Neuronal stem cell (in vitro differentiated cells): Measurements from ENCODE around the gene TAF1L.

Source experiments
- DNase-seq: peaks from one replicate; pipeline ENCODE4 v3.0.0-alpha.2; 2013; ENCODE audit warnings: low spot score
- H2AFZ ChIP-seq: one replicate; pipeline ENCODE4 v1.6.1; 2013; ENCODE audit warnings: mild to moderate bottlenecking, low read length, inconsistent platforms
- H2AK5ac ChIP-seq: 2 replicates; pipeline ENCODE4 v1.6.1; 2013; ENCODE audit warnings: low read depth, mild to moderate bottlenecking, inconsistent platforms, low read length, moderate library complexity, mixed read lengths
- H2BK120ac ChIP-seq: 2 replicates; pipeline ENCODE4 v1.6.1; 2013; ENCODE audit warnings: low read depth, mild to moderate bottlenecking, inconsistent platforms, low read length, moderate library complexity, mixed read lengths
- H2BK12ac ChIP-seq: one replicate; pipeline ENCODE4 v1.6.1; 2013; ENCODE audit warnings: low read length, inconsistent platforms
- H2BK15ac ChIP-seq: 2 replicates; pipeline ENCODE4 v1.6.1; 2013; ENCODE audit warnings: mild to moderate bottlenecking, low read length, inconsistent platforms, mixed read lengths
- H2BK5ac ChIP-seq: one replicate; pipeline ENCODE4 v1.6.1; 2013; ENCODE audit warnings: inconsistent platforms, mild to moderate bottlenecking, low read length, moderate library complexity
- H3K14ac ChIP-seq: one replicate; pipeline ENCODE4 v1.6.1; 2013; ENCODE audit warnings: low read length, inconsistent platforms
- H3K18ac ChIP-seq: 2 replicates; pipeline ENCODE4 v1.6.1; 2013; ENCODE audit warnings: low read length, inconsistent platforms
- H3K23ac ChIP-seq: 2 replicates; pipeline ENCODE4 v1.6.1; 2013; ENCODE audit warnings: low read depth, mild to moderate bottlenecking, mixed read lengths, low read length, inconsistent platforms; ENCODE audit not compliant: poor library complexity
- H3K27ac ChIP-seq: replicated peaks from 3 replicates; pipeline ENCODE4 v1.5.1; 2013; ENCODE audit warnings: low read length, inconsistent platforms
- H3K27me3 ChIP-seq, 3 experiments: 2 replicates each; pipeline ENCODE4 v1.6.1; 2013; ENCODE audit warnings: low read length in 3 of 3, mild to moderate bottlenecking in 2 of 3, inconsistent platforms in 1 of 3, low read depth in 1 of 3, mixed read lengths in 1 of 3, moderate library complexity in 1 of 3; ENCODE audit not compliant: control insufficient read depth in 3 of 3, insufficient read depth in 3 of 3
- H3K36me3 ChIP-seq, 2 donors: replicated peaks in 1 of 2; 2 replicates each; pipeline ENCODE4 v1.6.1; 2013; ENCODE audit warnings: low read length in 2 of 2; ENCODE audit not compliant: control insufficient read depth in 2 of 2, insufficient read depth in 2 of 2
- H3K4ac ChIP-seq: 2 replicates; pipeline ENCODE4 v1.6.1; 2013; ENCODE audit warnings: inconsistent platforms, mild to moderate bottlenecking, low read length, moderate library complexity
- H3K4me1 ChIP-seq, 2 donors: 1 replicate in 1 of 2; 2 replicates in 1 of 2; pipeline ENCODE4 v1.6.1; 2013; ENCODE audit warnings: low read length in 2 of 2, low read depth in 1 of 2; ENCODE audit not compliant: control insufficient read depth in 2 of 2, insufficient read depth in 1 of 2
- H3K4me2 ChIP-seq: one replicate; pipeline ENCODE4 v1.6.1; 2013; ENCODE audit warnings: mild to moderate bottlenecking, low read length, inconsistent platforms; ENCODE audit not compliant: insufficient read depth, poor library complexity, severe bottlenecking
- H3K4me3 ChIP-seq, 2 donors: 2 replicates each; pipeline ENCODE4 v1.5.1; 2013; ENCODE audit warnings: low read length in 2 of 2, mild to moderate bottlenecking in 2 of 2, inconsistent platforms in 1 of 2, moderate library complexity in 1 of 2
- H3K79me1 ChIP-seq: one replicate; pipeline ENCODE4 v1.6.1; 2013; ENCODE audit warnings: low read depth, mild to moderate bottlenecking, inconsistent platforms, low read length, moderate library complexity
- H3K9ac ChIP-seq: one replicate; pipeline ENCODE4 v1.6.1; 2013; ENCODE audit warnings: mild to moderate bottlenecking, low read depth, low read length, inconsistent platforms; ENCODE audit not compliant: poor library complexity
- H3K9me3 ChIP-seq, 2 donors: replicated peaks in 1 of 2; 2 replicates each; pipeline versions ENCODE3 to v1.6.1; 2013; ENCODE audit warnings: low read length in 2 of 2, mild to moderate bottlenecking in 2 of 2, inconsistent platforms in 1 of 2, low read depth in 1 of 2, mixed read lengths in 1 of 2, moderate library complexity in 1 of 2; ENCODE audit not compliant: control insufficient read depth in 2 of 2, insufficient read depth in 1 of 2
- H4K8ac ChIP-seq: one replicate; pipeline ENCODE4 v1.6.1; 2013; ENCODE audit warnings: low read depth, mild to moderate bottlenecking, inconsistent platforms, low read length, moderate library complexity
- H4K91ac ChIP-seq: one replicate; pipeline ENCODE4 v1.6.1; 2013; ENCODE audit warnings: low read length, low read depth, mild to moderate bottlenecking, inconsistent platforms; ENCODE audit not compliant: poor library complexity
- WGBS, 2 donors: extraction: QIAGEN DNeasy Blood & Tissue Kit; methylation state at CpG; one replicate each; pipeline ENCODE4 v1.1.7; 2013; ENCODE audit warnings: missing lambda C conversion rate in 2 of 2, mixed read lengths in 1 of 2; ENCODE audit not compliant: insufficient read length in 2 of 2, insufficient replicate concordance in 1 of 2; ENCODE audit errors: extremely low coverage in 2 of 2; 5-methylcytosine and 5-hydroxymethylcytosine counted together

Gene TAF1L

DNA sequence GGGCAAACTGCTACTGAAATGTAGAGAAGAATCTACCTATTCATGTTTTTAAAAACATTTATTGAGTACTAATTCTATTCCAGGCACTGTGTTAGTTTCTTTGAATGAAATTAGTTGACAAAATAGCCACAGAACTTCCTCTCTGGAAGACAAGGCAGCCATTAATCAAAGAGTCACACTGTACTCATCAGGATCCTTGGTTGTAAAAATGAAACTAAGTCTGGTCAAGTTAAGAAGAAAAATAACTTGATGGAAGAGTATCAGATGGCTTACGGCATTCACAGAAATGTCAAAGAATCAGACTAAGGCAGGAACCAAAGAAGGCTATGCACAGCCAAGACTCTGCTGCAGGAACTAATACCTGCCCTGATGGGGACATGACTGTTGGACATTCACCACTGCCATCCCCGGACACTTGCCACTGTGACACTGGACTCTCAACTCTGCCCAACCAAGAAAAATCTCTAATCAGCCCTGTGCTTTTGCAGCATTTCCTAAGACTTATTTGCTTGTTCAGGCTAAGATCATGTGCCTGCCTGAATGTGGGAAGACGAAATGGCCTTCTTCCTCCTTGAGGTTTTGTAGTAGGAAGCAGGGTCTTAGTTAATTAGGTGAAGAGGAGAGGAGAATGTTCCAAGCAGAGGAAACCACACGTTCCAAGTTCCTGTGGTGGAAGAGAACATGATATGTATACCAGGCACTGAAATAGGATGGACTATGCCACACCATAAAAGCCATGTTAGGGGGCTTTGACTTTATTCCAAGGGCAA, 39.2 kb downstream of the TAF1L start:
- DNase-seq, result no peak
- Histone ChIP-seq H2BK12ac (no peak overlapping the region), H3K4ac (no peak overlapping the region), H3K36me3 (no peaks in the 10 kb centered on the region), H2BK15ac (no peak overlapping the region), H3K27me3 (no peaks in the 10 kb centered on the region), H3K9ac (no peak overlapping the region), H4K8ac (no peak overlapping the region), H2AFZ (no peak overlapping the region), H2BK120ac (no peak overlapping the region), H3K9me3 (no peaks in the 10 kb centered on the region), H3K4me3 (no peak overlapping the region), H3K4me2 (no peak overlapping the region), H2AK5ac (no peak overlapping the region), H2BK5ac (no peak overlapping the region), H3K79me1 (no peaks in the 10 kb centered on the region), H3K18ac (no peak overlapping the region), H3K23ac (no peak overlapping the region), H3K27ac (no peak overlapping the region), H4K91ac (no peak overlapping the region), H3K14ac (no peak overlapping the region), H3K4me1 (no peaks in the 10 kb centered on the region)
- WGBS, 2 donors, result no CpG with 5 or more reads among the region's 4 CpGs

- Histone ChIP-seq H3K18ac (no peak overlapping the region), H2BK5ac (no peak overlapping the region), H3K79me1 (no peaks in the 10 kb centered on the region), H4K91ac (no peak overlapping the region), H2BK12ac (no peak overlapping the region), H3K14ac (no peak overlapping the region), H4K8ac (no peak overlapping the region), H3K9me3 (no peaks in the 10 kb centered on the region), H3K4me1 (no peaks in the 10 kb centered on the region), H3K36me3 (no peaks in the 10 kb centered on the region), H2AFZ (no peak overlapping the region), H3K23ac (no peak overlapping the region), H2AK5ac (no peak overlapping the region), H2BK15ac (no peak overlapping the region), H3K4me2 (no peak overlapping the region), H3K4ac (no peak overlapping the region), H3K27me3 (peaks cover 0 to 5% (median 0%) of the 10 kb centered on the region in 3 experiments), H3K9ac (no peak overlapping the region), H3K4me3 (no peak overlapping the region), H2BK120ac (no peak overlapping the region), H3K27ac (no peak overlapping the region)
- DNase-seq, result no peak
- no CpG with 5 or more reads among the region's 1 CpG for WGBS, 2 donors
Observed at GRCh38 chr9:32590898-32591297, 44.6 kb downstream of the TAF1L start.

- Histone ChIP-seq H3K36me3 (no peaks in the 10 kb centered on the region), H3K27ac (no peak overlapping the region), H2BK5ac (no peak overlapping the region), H3K27me3 (peaks cover 0 to 5% (median 0%) of the 10 kb centered on the region in 3 experiments), H3K4me2 (no peak overlapping the region), H2BK15ac (no peak overlapping the region), H2BK12ac (no peak overlapping the region), H3K4me1 (no peaks in the 10 kb centered on the region), H4K91ac (no peak overlapping the region), H3K4me3 (no peak overlapping the region), H2AK5ac (no peak overlapping the region), H3K18ac (no peak overlapping the region), H3K23ac (no peak overlapping the region), H2AFZ (no peak overlapping the region), H3K9me3 (no peaks in the 10 kb centered on the region), H4K8ac (no peak overlapping the region), H3K79me1 (no peaks in the 10 kb centered on the region), H3K14ac (no peak overlapping the region), H3K4ac (no peak overlapping the region), H3K9ac (no peak overlapping the region), H2BK120ac (no peak overlapping the region)
- DNase-seq, result no peak
- WGBS, 2 donors, result no CpG with 5 or more reads among the region's 2 CpGs
Observed at GRCh38 chr9:32590476-32590875, 45.0 kb downstream of the TAF1L start.

DNA sequence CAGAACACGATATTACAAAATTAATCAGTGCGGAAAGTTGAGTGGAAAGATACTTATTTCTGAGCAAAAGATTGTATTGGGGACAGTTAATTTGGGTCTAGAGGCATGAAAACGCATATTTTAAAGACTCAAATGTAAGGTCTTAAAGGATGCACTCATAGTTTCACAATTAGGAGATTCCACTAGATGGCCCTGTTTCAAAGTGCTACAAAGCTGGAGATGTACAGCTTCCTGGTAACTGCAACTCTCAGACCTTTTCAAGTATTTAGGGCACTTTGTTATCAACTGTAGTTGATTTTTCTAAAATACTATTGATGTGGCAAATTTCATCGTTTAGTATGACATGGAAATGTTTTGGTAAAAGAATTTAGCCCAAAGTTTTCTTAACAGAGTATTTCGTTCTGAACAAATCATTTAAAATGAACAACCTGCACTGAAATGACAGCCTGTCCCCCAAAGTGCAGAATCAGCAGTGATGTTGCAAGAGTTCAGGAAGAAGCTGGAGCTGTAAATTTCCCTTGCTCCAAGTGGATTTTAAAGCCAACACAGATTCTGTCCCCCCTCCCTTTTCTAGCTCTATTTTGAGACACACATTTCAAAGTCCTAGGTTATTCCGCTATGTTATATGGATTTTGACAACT, 46.3 kb downstream of the TAF1L start:
- no peak overlapping the region for H2BK15ac ChIP-seq
- H3K18ac ChIP-seq, result no peak overlapping the region
- H3K14ac ChIP-seq, result no peak overlapping the region
- no peak overlapping the region for H3K27ac ChIP-seq
- H3K4me3 ChIP-seq, result no peak overlapping the region
- WGBS, 2 donors, result no CpG with 5 or more reads among the region's 6 CpGs
- no peak for DNase-seq
- no peak overlapping the region for H2BK5ac ChIP-seq
- no peak overlapping the region for H4K91ac ChIP-seq
- no peak overlapping the region for H3K4me2 ChIP-seq
- H3K23ac ChIP-seq, result no peak overlapping the region
- H3K4me1 ChIP-seq, result no peaks in the 10 kb centered on the region
- H3K9me3 ChIP-seq, result no peaks in the 10 kb centered on the region
- no peak overlapping the region for H3K9ac ChIP-seq
- no peak overlapping the region for H4K8ac ChIP-seq
- no peak overlapping the region for H3K4ac ChIP-seq
- H2BK12ac ChIP-seq, result no peak overlapping the region
- no peaks in the 10 kb centered on the region for H3K79me1 ChIP-seq
- no peaks in the 10 kb centered on the region for H3K36me3 ChIP-seq
- no peak overlapping the region for H2AK5ac ChIP-seq
- H3K27me3 ChIP-seq, result peaks cover 0 to 5% (median 0%) of the 10 kb centered on the region in 3 experiments
- no peak overlapping the region for H2AFZ ChIP-seq
- no peak overlapping the region for H2BK120ac ChIP-seq
